ENCODE measurements around the gene THBS2.

DNA sequence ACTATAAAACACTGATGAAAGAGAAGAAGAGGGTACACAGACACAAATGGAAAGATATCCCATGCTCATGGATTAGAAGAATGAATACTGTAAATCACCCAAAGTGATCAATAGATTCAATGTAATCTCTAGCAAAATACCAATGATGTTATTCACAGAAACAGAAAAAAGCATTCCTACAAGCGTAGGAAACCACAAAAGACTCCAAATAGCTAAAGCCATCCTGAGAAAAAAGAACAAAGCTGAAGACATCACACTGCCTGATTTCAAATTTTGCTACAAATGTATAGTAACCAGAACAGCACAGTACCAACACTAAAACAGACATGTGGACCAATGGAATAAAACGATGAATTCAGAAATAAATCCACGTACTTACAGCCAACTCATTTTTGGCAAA, 43.0 kb downstream of the THBS2 start:
- TF ChIP-seq POLR2A (IDR thresholded peaks at IDR 0.05; ENCODE audit: low read depth, low read length) (no peak), TAF1 (IDR thresholded peaks at IDR 0.05; ENCODE audit: low read depth, low read length) (no peak), SPI1 (IDR thresholded peaks at IDR 0.05; ENCODE audit: low read depth, low read length) (no peak), POLR2AphosphoS5 (IDR thresholded peaks at IDR 0.05; ENCODE audit: low read depth, low read length) (no peak)
